Vagina (tissue), 2 donors: ENCODE results near the gene ITIH5.

Experiments used
- CTCF ChIP-seq, 3 experiments: fragments of 450-650 bp in 2 of 3; fragments of 200-600 bp in 1 of 3; sonication (generic) in 1 of 3; IDR thresholded peaks; one replicate each; pipeline ENCODE4 v1.5.1; 2017 to 2019; ENCODE audit warnings: antibody characterized with exemption in 3 of 3, mild to moderate bottlenecking in 2 of 3, moderate library complexity in 2 of 3
- POLR2A ChIP-seq, 2 donors: fragments of 450-650 bp; IDR thresholded peaks; one replicate each; pipeline ENCODE4 v1.6.1; 2017; ENCODE audit warnings: antibody characterized with exemption in 2 of 2, mild to moderate bottlenecking in 2 of 2, moderate library complexity in 2 of 2
- POLR2AphosphoS5 ChIP-seq, 2 donors: sonication (generic); formaldehyde crosslinking; IDR thresholded peaks; one replicate each; pipeline ENCODE4 v1.9.0; 2017; ENCODE audit warnings: antibody characterized with exemption in 2 of 2, mild to moderate bottlenecking in 2 of 2, low read depth in 1 of 2; ENCODE audit not compliant: insufficient read depth in 1 of 2

DNA sequence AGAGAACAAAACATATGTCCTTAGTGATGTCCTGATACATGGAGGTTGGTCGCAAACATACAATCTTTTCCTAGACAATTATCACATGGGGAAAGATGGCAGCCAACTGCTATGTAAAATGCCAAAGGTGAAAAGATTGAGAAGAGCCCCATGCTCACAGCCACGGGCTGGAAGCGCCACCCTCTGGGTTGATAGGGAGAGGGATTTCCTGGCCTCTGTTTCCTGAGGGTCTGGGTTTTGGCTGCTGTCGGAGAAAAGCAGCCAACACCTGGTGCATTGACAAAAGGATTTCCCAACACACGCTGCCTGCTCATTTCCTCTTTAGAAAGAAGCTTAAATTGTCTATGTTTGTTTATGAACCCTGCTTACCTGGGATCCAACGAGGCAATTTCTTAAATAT, 43.8 kb downstream of the ITIH5 start:
- TF ChIP-seq CTCF (IDR thresholded peaks at IDR 0.05) (no peak), POLR2AphosphoS5 (IDR thresholded peaks at IDR 0.05; ENCODE audit: insufficient read depth in 1 of 2, low read depth in 1 of 2) (no peak), POLR2A (IDR thresholded peaks at IDR 0.05) (no peak)
